ENCODE data around the gene PEG3. TPM values are rescaled to one million over a fixed set of nuclear protein-coding genes. Genes with fewer than 3 reads are reported as not detected.
A peak's percentile ranks its signal among the peaks of the same experiment; 100 is the strongest.
"Not testable (repeated sequence)": the region's sequence is repeated elsewhere in the genome, so short reads cannot be mapped to it uniquely, and the experiment has no call there.

PEG3 gene
- total and polyA plus RNA-seq, 7 donors = 0.23 to 33.9 (median 18.5) TPM

- no peak for TF ChIP-seq POLR2A (IDR thresholded peaks at IDR 0.05)
- no peak for DNase-seq
- WGBS, 2 donors = 85 to 91% methylated on average over 4 of the region's 4 CpGs
- no peaks in the 10 kb centered on the region for H3K27me3 ChIP-seq
- intact Hi-C loops (cut with DNase I) = loop anchor here (5.0 kb wide), 1 partner anchor 109 kb away; no protein-coding TSS in a partner anchor
- peaks cover 0 to 51% (median 11%) of the 10 kb centered on the region in 4 donors for H3K4me1 ChIP-seq
- H3K4me3 ChIP-seq = no peak overlapping the region
- H3K27ac ChIP-seq = no peak overlapping the region
- no peaks in the 10 kb centered on the region for H3K36me3 ChIP-seq
- H3K9me3 ChIP-seq = peaks cover 0 to 3% (median 0%) of the 10 kb centered on the region in 4 donors
These were observed 17.5 kb upstream of the PEG3 start for GRCh38 chr19:56858026-56858425.

GRCh38 chr19:56856822-56857221 lies 16.3 kb upstream of the PEG3 start:
- no peaks in the 10 kb centered on the region for H3K27me3 ChIP-seq
- WGBS, 2 donors = 69 to 79% methylated on average over 3 of the region's 3 CpGs
- peaks cover 0 to 51% (median 11%) of the 10 kb centered on the region in 4 donors for H3K4me1 ChIP-seq
- H3K27ac ChIP-seq = peak overlapping the region in 2 of 4 donors; percentile 6 to 69
- no peak overlapping the region for H3K4me3 ChIP-seq
- peaks cover 0 to 4% (median under 1%) of the 10 kb centered on the region in 4 donors for H3K9me3 ChIP-seq
- DNase-seq = no peak
- H3K36me3 ChIP-seq = no peaks in the 10 kb centered on the region
- TF ChIP-seq POLR2A (IDR thresholded peaks at IDR 0.05) (no peak), POLR2AphosphoS5 (IDR thresholded peaks at IDR 0.05) (peak; percentile 12 to 85 (median 70)), EP300 (IDR thresholded peaks at IDR 0.05) (peak in 2 of 4 donors; percentile 23 to 70)
- intact Hi-C loops (cut with DNase I) = loop anchor here (5.0 kb wide), 1 partner anchor 110 kb away; no protein-coding TSS in a partner anchor

- H3K27me3 ChIP-seq; DNase-seq; intact Hi-C loops (cut with DNase I); H3K36me3 ChIP-seq; H3K4me3 ChIP-seq; H3K9me3 ChIP-seq; H3K27ac ChIP-seq: not testable (repeated sequence)
- WGBS, 2 donors = 94 to 95% methylated on average over 2 of the region's 2 CpGs
- peaks cover 0 to 12% (median 2%) of the 10 kb centered on the region in 4 donors for H3K4me1 ChIP-seq
These were observed 11.8 kb upstream of the PEG3 start for GRCh38 chr19:56852361-56852760.

GRCh38 chr19:56848166-56848565 lies 7.6 kb upstream of the PEG3 start:
- Histone ChIP-seq H3K27me3 (no peaks in the 10 kb centered on the region), H3K9me3 (peaks cover 0 to 7% (median under 1%) of the 10 kb centered on the region in 4 donors), H3K4me1 (no peaks in the 10 kb centered on the region), H3K36me3 (no peaks in the 10 kb centered on the region), H3K27ac (no peak overlapping the region), H3K4me3 (no peak overlapping the region)
- no peak for TF ChIP-seq CTCF (IDR thresholded peaks at IDR 0.05)
- TF ChIP-seq POLR2AphosphoS5 (IDR thresholded peaks at IDR 0.05) = no peak
- no peak for TF ChIP-seq POLR2A (IDR thresholded peaks at IDR 0.05)
- no peak for TF ChIP-seq EP300 (IDR thresholded peaks at IDR 0.05)
- WGBS, 2 donors = 86 to 92% methylated on average over 4 of the region's 4 CpGs
- DNase-seq = no peak
- intact Hi-C loops (cut with DNase I) = no loop called here

- WGBS, 2 donors = 83 to 98% methylated on average over 1 of the region's 1 CpG
- H3K9me3 ChIP-seq = peaks cover 0 to 21% (median 0%) of the 10 kb centered on the region in 4 donors
- H3K27ac ChIP-seq = no peak overlapping the region
- intact Hi-C loops (cut with DNase I) = loop anchor here (5.0 kb wide), 1 partner anchor 225 kb away; no protein-coding TSS in a partner anchor
- H3K27me3 ChIP-seq = no peaks in the 10 kb centered on the region
- H3K4me3 ChIP-seq = no peak overlapping the region
- TF ChIP-seq POLR2A (IDR thresholded peaks at IDR 0.05) (no peak), POLR2AphosphoS5 (IDR thresholded peaks at IDR 0.05) (no peak), EP300 (IDR thresholded peaks at IDR 0.05) (no peak), CTCF (IDR thresholded peaks at IDR 0.05) (no peak)
- H3K36me3 ChIP-seq = no peaks in the 10 kb centered on the region
- DNase-seq = no peak
- peaks cover 0 to 7% (median 2%) of the 10 kb centered on the region in 4 donors for H3K4me1 ChIP-seq
These were observed 1.9 kb upstream of the PEG3 start for GRCh38 chr19:56842412-56842811.

- TF ChIP-seq CTCF (IDR thresholded peaks at IDR 0.05) (no peak), EP300 (IDR thresholded peaks at IDR 0.05) (no peak), POLR2A (IDR thresholded peaks at IDR 0.05) (no peak), POLR2AphosphoS5 (IDR thresholded peaks at IDR 0.05) (no peak)
- Histone ChIP-seq H3K9me3 (peaks cover 0 to 26% (median 0%) of the 10 kb centered on the region in 4 donors), H3K36me3 (no peaks in the 10 kb centered on the region), H3K4me3 (peak overlapping the region in 1 of 4 donors; percentile 63), H3K4me1 (peaks cover 0 to 12% (median 2%) of the 10 kb centered on the region in 4 donors), H3K27me3 (no peaks in the 10 kb centered on the region), H3K27ac (peak overlapping the region in 2 of 4 donors; percentile 88 to 92)
- 51 to 54% methylated on average over 12 of the region's 12 CpGs for WGBS, 2 donors
- intact Hi-C loops (cut with DNase I) = loop anchor here (5.0 kb wide), 1 partner anchor 226 kb away; no protein-coding TSS in a partner anchor
- DNase-seq = no peak
These were observed 642 bp upstream of the PEG3 start for GRCh38 chr19:56841193-56841543.
